ENCODE data around the gene MLH1. TPM values are rescaled to one million over a fixed set of nuclear protein-coding genes. Genes with fewer than 3 reads are reported as not detected.

Gene MLH1
- total RNA-seq, 2 experiments from 2014 or later: 94.2 to 102 TPM

DNA sequence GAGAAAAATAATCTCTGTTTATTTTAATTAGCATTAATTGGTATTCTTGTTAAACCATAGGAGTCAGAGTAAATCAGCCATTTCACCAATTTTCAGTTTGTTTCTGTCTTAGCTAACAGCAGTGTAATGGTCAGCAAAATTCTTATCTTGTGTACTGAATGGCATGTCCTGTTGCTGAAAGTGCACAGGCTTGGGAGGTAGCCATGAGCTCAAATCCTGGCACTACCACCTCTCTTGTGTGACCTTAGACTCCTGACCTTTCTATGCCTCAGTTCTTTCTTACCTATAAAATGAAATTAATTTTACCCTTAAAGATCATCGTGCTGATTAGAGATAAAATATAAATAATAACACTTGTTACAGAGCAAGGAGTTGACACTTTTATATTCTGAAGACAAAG lies 35.8 kb downstream of the MLH1 start:
- no peak for DNase-seq (ENCODE audit: low spot score)
- no peak overlapping the region for H2AFZ ChIP-seq (ENCODE audit: low read length)
- peaks cover 97% of the 10 kb centered on the region for H3K36me3 ChIP-seq (ENCODE audit: insufficient read depth, low read length)
- intact Hi-C loops (cut with micrococcal nuclease; ENCODE audit: unreplicated experiment): no loop called here
- no TSS peak for BruUV-seq (replicated peaks)
- peaks cover 17% of the 10 kb centered on the region for H3K4me1 ChIP-seq (ENCODE audit: insufficient read depth, low read length, poor library complexity, severe bottlenecking)
- H3K9me2 ChIP-seq (ENCODE audit: insufficient read depth, low read length): no peaks in the 10 kb centered on the region
- no peaks in the 10 kb centered on the region for H4K20me1 ChIP-seq (ENCODE audit: insufficient read depth, low read length)
- H3K4me2 ChIP-seq (ENCODE audit: low read length): no peak overlapping the region
- no peak overlapping the region for H3K27ac ChIP-seq (ENCODE audit: low read depth, low read length, poor library complexity, severe bottlenecking)
- H3K9me3 ChIP-seq (ENCODE audit: low read length): no peaks in the 10 kb centered on the region
- H3K79me2 ChIP-seq (ENCODE audit: insufficient read depth, low read depth, low read length): peaks cover 8% of the 10 kb centered on the region; the same call in 1 of the 2 replicates
- TF ChIP-seq CTCF (conservative IDR thresholded peaks at IDR 0.05; ENCODE audit: low read length): no peak
- POLR2A ChIA-PET: interaction anchor here (0.5 to 2.1 kb wide), 4 partner anchors 9 to 185 kb away, joined by 3 to 6 read pairs (median 4); no protein-coding TSS in a partner anchor
- CTCF ChIA-PET (ENCODE audit: unreplicated experiment): no interaction called here
- no peak overlapping the region for H3K4me3 ChIP-seq (ENCODE audit: low read depth, low read length, poor library complexity, severe bottlenecking)

DNA sequence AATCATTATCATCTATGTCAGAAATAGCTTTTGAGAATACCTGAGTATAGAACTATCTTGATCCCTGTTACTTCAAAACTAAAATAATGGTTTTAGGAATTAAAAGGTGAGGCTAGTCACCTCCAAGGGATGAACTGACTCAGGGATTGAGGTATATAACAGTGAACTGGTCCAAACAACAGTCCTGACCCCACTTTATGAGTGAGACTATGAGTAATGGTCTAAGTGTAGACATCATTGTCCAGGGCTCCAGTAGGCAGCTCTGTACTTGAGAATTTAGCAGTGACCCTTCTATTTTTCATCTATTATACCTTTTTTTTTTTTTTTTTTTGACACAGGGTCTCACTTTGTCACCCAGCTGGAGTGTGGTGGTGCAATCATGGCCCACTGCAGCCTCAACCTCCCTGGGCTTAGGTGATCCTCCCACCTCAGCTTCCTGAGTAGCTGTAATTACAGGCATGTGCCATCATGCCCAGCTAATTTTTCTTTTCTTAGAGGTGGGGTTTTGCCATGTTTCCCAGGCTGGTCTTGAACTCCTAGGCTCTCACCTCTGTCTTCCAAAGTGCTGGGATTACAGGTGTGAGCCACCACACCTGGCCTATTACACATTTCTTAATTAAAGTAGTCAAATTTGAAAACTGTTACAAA lies 36.3 kb downstream of the MLH1 start:
- H3K36me3 ChIP-seq (ENCODE audit: insufficient read depth, low read length): peaks cover 97% of the 10 kb centered on the region
- no peaks in the 10 kb centered on the region for H4K20me1 ChIP-seq (ENCODE audit: insufficient read depth, low read length)
- no peaks in the 10 kb centered on the region for H3K9me2 ChIP-seq (ENCODE audit: insufficient read depth, low read length)
- ChIA-PET POLR2A (interaction anchor here (0.7 to 2.1 kb wide), 4 partner anchors 9 to 184 kb away, joined by 3 to 6 read pairs (median 4); no protein-coding TSS in a partner anchor), CTCF (ENCODE audit: unreplicated experiment) (no interaction called here)
- no peak overlapping the region for H3K4me2 ChIP-seq (ENCODE audit: low read length)
- no peak for TF ChIP-seq EZH2phosphoT487 (IDR thresholded peaks at IDR 0.05; ENCODE audit: borderline replicate concordance, low read depth, low read length)
- TF ChIP-seq CTCF (conservative IDR thresholded peaks at IDR 0.05; ENCODE audit: low read length): no peak
- H3K4me3 ChIP-seq (ENCODE audit: low read depth, low read length, poor library complexity, severe bottlenecking): no peak overlapping the region
- H3K79me2 ChIP-seq (ENCODE audit: insufficient read depth, low read depth, low read length): peaks cover 8% of the 10 kb centered on the region; the same call in 1 of the 2 replicates
- H2AFZ ChIP-seq (ENCODE audit: low read length): no peak overlapping the region
- intact Hi-C loops (cut with micrococcal nuclease; ENCODE audit: unreplicated experiment): no loop called here
- DNase-seq (ENCODE audit: low spot score): no peak
- BruUV-seq (replicated peaks): no TSS peak
- no peaks in the 10 kb centered on the region for H3K9me3 ChIP-seq (ENCODE audit: low read length)
- peaks cover 12% of the 10 kb centered on the region for H3K4me1 ChIP-seq (ENCODE audit: insufficient read depth, low read length, poor library complexity, severe bottlenecking)
- no peak overlapping the region for H3K27ac ChIP-seq (ENCODE audit: low read depth, low read length, poor library complexity, severe bottlenecking)

- H3K9me3 ChIP-seq (ENCODE audit: low read length): no peaks in the 10 kb centered on the region
- H3K36me3 ChIP-seq (ENCODE audit: insufficient read depth, low read length): peaks cover 100% of the 10 kb centered on the region
- H3K4me1 ChIP-seq (ENCODE audit: insufficient read depth, low read length, poor library complexity, severe bottlenecking): peaks cover 2% of the 10 kb centered on the region
- intact Hi-C loops (cut with micrococcal nuclease; ENCODE audit: unreplicated experiment): no loop called here
- no peaks in the 10 kb centered on the region for H4K20me1 ChIP-seq (ENCODE audit: insufficient read depth, low read length)
- H3K27ac ChIP-seq (ENCODE audit: low read depth, low read length, poor library complexity, severe bottlenecking): no peak overlapping the region
- no peaks in the 10 kb centered on the region for H3K9me2 ChIP-seq (ENCODE audit: insufficient read depth, low read length)
- CTCF ChIA-PET (ENCODE audit: unreplicated experiment): no interaction called here
- H3K4me2 ChIP-seq (ENCODE audit: low read length): no peak overlapping the region
- no peak for DNase-seq (ENCODE audit: low spot score)
- no peaks in the 10 kb centered on the region for H3K79me2 ChIP-seq (ENCODE audit: insufficient read depth, low read depth, low read length)
- no peak for TF ChIP-seq EZH2phosphoT487 (IDR thresholded peaks at IDR 0.05; ENCODE audit: borderline replicate concordance, low read depth, low read length)
- TF ChIP-seq CTCF (conservative IDR thresholded peaks at IDR 0.05; ENCODE audit: low read length): no peak
- no TSS peak for BruUV-seq (replicated peaks)
- no peak overlapping the region for H3K4me3 ChIP-seq (ENCODE audit: low read depth, low read length, poor library complexity, severe bottlenecking)
- H2AFZ ChIP-seq (ENCODE audit: low read length): no peak overlapping the region
- POLR2A ChIA-PET: no interaction called here
These were observed 37.3 kb downstream of the MLH1 start for GRCh38 chr3:37030588-37030987.
